ENCODE results near the gene FOXP1. TPM values are rescaled to one million over a fixed set of nuclear protein-coding genes. Genes with fewer than 3 reads are reported as not detected.

Gene FOXP1
- total RNA-seq, 1 donor from 2014 or later: 107 TPM

- Histone ChIP-seq H3K4me2 (ENCODE audit: low read length) (no peak overlapping the region), H4K20me1 (ENCODE audit: insufficient read depth, low read length) (peaks cover 58% of the 10 kb centered on the region), H3K9me3 (ENCODE audit: insufficient read depth, low read depth, low read length) (no peaks in the 10 kb centered on the region), H2AFZ (ENCODE audit: low read depth, low read length) (no peak overlapping the region), H3K36me3 (ENCODE audit: insufficient read depth, low read length) (no peaks in the 10 kb centered on the region), H3K79me2 (ENCODE audit: insufficient read depth, low read length) (peaks cover 60% of the 10 kb centered on the region), H3K4me1 (ENCODE audit: insufficient read depth, low read length) (peaks cover 22% of the 10 kb centered on the region), H3K27me3 (ENCODE audit: insufficient read depth, low read length) (no peaks in the 10 kb centered on the region), H3K27ac (ENCODE audit: low read depth, low read length) (no peak overlapping the region), H3K9ac (ENCODE audit: low read length) (no peak overlapping the region), H3K4me3 (ENCODE audit: insufficient read depth, low read depth, low read length) (no peak overlapping the region)
- TF ChIP-seq EZH2 (IDR thresholded peaks at IDR 0.05; ENCODE audit: insufficient read depth, low read length) (no peak), CTCF (IDR thresholded peaks at IDR 0.05; ENCODE audit: insufficient read depth, low read depth, low read length) (no peak)
- Mint-ChIP-seq H3K36me3 (ENCODE audit: low read depth, unreplicated experiment) (peaks cover 14% of the 10 kb centered on the region), H3K9me3 (ENCODE audit: unreplicated experiment) (no peaks in the 10 kb centered on the region), H3K27ac (ENCODE audit: unreplicated experiment) (no peak overlapping the region), H3K4me3 (ENCODE audit: unreplicated experiment) (no peak overlapping the region), H3K27me3 (ENCODE audit: low read depth, unreplicated experiment) (no peaks in the 10 kb centered on the region), H3K4me1 (ENCODE audit: low read depth, unreplicated experiment) (peaks cover 43% of the 10 kb centered on the region)
- FAIRE-seq (no peak), DNase-seq (ENCODE audit: low read depth) (no peak)
These were observed 500.7 kb downstream of the FOXP1 start for GRCh38 chr3:71082833-71083232.

- no peaks in the 10 kb centered on the region for H3K9me3 Mint-ChIP-seq (ENCODE audit: unreplicated experiment)
- Histone ChIP-seq H3K9ac (ENCODE audit: low read length) (no peak overlapping the region), H3K36me3 (ENCODE audit: insufficient read depth, low read length) (no peaks in the 10 kb centered on the region), H3K79me2 (ENCODE audit: insufficient read depth, low read length) (peaks cover 65% of the 10 kb centered on the region), H3K4me1 (ENCODE audit: insufficient read depth, low read length) (peaks cover 15% of the 10 kb centered on the region), H3K27ac (ENCODE audit: low read depth, low read length) (no peak overlapping the region), H3K27me3 (ENCODE audit: insufficient read depth, low read length) (no peaks in the 10 kb centered on the region), H3K4me2 (ENCODE audit: low read length) (no peak overlapping the region), H3K4me3 (ENCODE audit: insufficient read depth, low read depth, low read length) (no peak overlapping the region), H4K20me1 (ENCODE audit: insufficient read depth, low read length) (peaks cover 61% of the 10 kb centered on the region), H3K9me3 (ENCODE audit: insufficient read depth, low read depth, low read length) (no peaks in the 10 kb centered on the region), H2AFZ (ENCODE audit: low read depth, low read length) (no peak overlapping the region)
- FAIRE-seq (no peak), DNase-seq (ENCODE audit: low read depth) (no peak)
- H3K36me3 Mint-ChIP-seq (ENCODE audit: low read depth, unreplicated experiment): peaks cover 12% of the 10 kb centered on the region
- TF ChIP-seq CTCF (IDR thresholded peaks at IDR 0.05; ENCODE audit: insufficient read depth, low read depth, low read length) (no peak), EZH2 (IDR thresholded peaks at IDR 0.05; ENCODE audit: insufficient read depth, low read length) (no peak)
- no peaks in the 10 kb centered on the region for H3K27me3 Mint-ChIP-seq (ENCODE audit: low read depth, unreplicated experiment)
- peak overlapping the region; percentile 34 for H3K27ac Mint-ChIP-seq (ENCODE audit: unreplicated experiment)
- H3K4me3 Mint-ChIP-seq (ENCODE audit: unreplicated experiment): no peak overlapping the region
- peaks cover 33% of the 10 kb centered on the region for H3K4me1 Mint-ChIP-seq (ENCODE audit: low read depth, unreplicated experiment)
These were observed 502.9 kb downstream of the FOXP1 start for GRCh38 chr3:71080517-71081083.

GRCh38 chr3:71078723-71079525 is 504.6 kb downstream of the FOXP1 start:
- H3K4me1 Mint-ChIP-seq (ENCODE audit: low read depth, unreplicated experiment): peaks cover 40% of the 10 kb centered on the region
- H3K4me3 Mint-ChIP-seq (ENCODE audit: unreplicated experiment): no peak overlapping the region
- no peak for TF ChIP-seq EZH2 (IDR thresholded peaks at IDR 0.05; ENCODE audit: insufficient read depth, low read length)
- no peak for TF ChIP-seq CTCF (IDR thresholded peaks at IDR 0.05; ENCODE audit: insufficient read depth, low read depth, low read length)
- no peak overlapping the region for H3K4me2 ChIP-seq (ENCODE audit: low read length)
- H3K36me3 Mint-ChIP-seq (ENCODE audit: low read depth, unreplicated experiment): peaks cover 7% of the 10 kb centered on the region
- no peak overlapping the region for H3K9ac ChIP-seq (ENCODE audit: low read length)
- no peak overlapping the region for H3K27ac Mint-ChIP-seq (ENCODE audit: unreplicated experiment)
- H3K9me3 ChIP-seq (ENCODE audit: insufficient read depth, low read depth, low read length): no peaks in the 10 kb centered on the region
- H3K9me3 Mint-ChIP-seq (ENCODE audit: unreplicated experiment): no peaks in the 10 kb centered on the region
- peaks cover 54% of the 10 kb centered on the region for H4K20me1 ChIP-seq (ENCODE audit: insufficient read depth, low read length)
- H2AFZ ChIP-seq (ENCODE audit: low read depth, low read length): no peak overlapping the region
- H3K79me2 ChIP-seq (ENCODE audit: insufficient read depth, low read length): peaks cover 54% of the 10 kb centered on the region
- DNase-seq (ENCODE audit: low read depth) (no peak), FAIRE-seq (no peak)
- no peak overlapping the region for H3K4me3 ChIP-seq (ENCODE audit: insufficient read depth, low read depth, low read length)
- H3K27ac ChIP-seq (ENCODE audit: low read depth, low read length): no peak overlapping the region
- no peaks in the 10 kb centered on the region for H3K36me3 ChIP-seq (ENCODE audit: insufficient read depth, low read length)
- H3K27me3 ChIP-seq (ENCODE audit: insufficient read depth, low read length): no peaks in the 10 kb centered on the region
- peaks cover 20% of the 10 kb centered on the region for H3K4me1 ChIP-seq (ENCODE audit: insufficient read depth, low read length)
- H3K27me3 Mint-ChIP-seq (ENCODE audit: low read depth, unreplicated experiment): no peaks in the 10 kb centered on the region

Data from astrocyte (in vitro differentiated cells and primary cell).